HG02938 (cell line): ENCODE measurements around the gene PPP1CC.
A peak's percentile ranks its signal among the peaks of the same experiment; 100 is the strongest.

Source experiments
- ATAC-seq: cut with Tn5 transposase; IDR thresholded peaks from one replicate; pipeline ENCODE4 v1.9.1; 2021; ENCODE audit warnings: mild to moderate bottlenecking, moderate library complexity; ENCODE audit not compliant: unreplicated experiment

PPP1CC gene

DNA sequence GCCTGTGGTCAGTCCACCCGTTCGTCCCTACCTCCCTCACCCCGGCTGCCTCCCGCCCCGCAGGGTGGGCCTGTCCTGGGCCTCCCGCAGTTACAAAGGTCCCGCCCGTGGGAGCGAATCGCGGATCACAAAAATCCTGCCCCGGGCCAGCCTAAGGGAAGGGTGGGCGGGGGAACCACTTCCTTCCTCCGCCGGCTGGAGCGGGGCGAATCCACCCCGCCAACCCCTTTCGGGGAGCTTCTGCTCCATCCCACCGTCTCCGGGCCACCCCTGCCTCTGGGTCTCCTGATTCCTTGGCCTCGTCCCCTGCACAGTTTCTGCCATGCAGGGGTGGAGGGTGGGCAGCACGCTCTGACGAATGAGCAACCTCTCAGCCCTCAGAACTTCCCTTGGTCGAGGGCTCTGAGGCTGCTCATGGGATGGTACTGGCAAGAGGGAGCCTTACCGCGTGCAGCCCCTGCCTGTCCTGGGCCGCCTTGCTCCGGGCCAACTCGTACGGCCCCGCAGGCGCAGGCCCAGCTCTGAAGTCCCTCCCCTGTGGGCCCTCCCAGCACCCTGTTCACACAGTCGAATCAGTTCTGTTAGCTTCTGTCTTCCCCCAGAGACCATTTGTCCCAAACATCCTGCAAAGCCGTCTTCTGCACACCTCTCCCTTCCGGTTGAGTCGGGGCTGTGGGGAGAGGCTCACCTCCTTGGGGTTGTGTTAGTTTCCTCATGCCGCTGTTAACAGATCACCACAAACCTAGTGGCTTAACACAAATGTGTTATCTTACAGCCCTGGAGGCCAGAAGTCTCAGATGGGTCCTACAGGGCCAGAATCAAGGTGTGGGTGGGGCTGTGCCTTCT is 53.2 kb downstream of the PPP1CC start:
- ATAC-seq = peak; percentile 48

DNA sequence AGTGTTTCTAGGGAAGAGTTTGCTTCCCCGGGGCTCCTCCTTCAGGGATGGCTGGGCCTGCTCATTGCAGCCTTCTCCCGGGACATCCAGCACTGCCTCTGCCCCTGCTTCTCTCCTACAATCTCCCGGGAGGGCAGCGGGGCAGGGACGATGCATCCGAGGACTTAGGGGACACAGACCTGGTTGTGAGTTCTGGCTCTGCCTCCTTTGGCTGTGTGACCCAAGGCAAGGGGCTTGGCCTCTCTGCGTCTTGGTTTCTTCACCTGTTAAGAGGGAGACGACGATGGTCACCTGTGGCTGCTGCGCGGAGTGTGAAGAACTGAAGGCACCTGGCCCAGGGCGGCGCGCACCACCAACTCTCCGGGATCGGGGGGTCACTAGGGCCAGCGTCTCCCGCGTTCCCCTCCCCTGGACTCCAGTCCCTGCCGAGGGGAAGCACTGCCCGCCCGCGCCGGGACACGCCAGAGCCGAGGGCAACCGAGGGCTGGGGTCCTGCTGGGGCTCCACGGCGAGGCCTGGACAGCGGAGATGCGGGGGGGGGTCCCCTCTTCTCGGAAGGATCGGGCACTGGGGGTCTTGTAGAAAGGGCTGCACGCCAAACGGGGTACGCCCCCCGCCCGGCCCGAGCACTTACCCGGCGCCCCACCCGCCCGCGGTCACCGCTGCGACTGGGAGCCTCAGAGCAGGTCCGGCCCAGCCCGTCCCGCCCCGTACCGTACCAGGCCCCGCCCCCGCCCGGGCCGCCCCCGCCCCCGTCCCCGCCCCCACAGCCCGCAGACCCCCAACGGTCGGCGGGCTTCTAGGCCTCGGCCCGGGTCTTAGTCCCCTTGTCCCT is 54.0 kb downstream of the PPP1CC start, which contains the start of gene HVCN1:
TSS of gene HVCN1 (minus strand) at position 670 of the 835 bp plus-strand sequence. CDS start 5,870 bp downstream, outside the sequence.
- peak; percentile 16 for ATAC-seq

DNA sequence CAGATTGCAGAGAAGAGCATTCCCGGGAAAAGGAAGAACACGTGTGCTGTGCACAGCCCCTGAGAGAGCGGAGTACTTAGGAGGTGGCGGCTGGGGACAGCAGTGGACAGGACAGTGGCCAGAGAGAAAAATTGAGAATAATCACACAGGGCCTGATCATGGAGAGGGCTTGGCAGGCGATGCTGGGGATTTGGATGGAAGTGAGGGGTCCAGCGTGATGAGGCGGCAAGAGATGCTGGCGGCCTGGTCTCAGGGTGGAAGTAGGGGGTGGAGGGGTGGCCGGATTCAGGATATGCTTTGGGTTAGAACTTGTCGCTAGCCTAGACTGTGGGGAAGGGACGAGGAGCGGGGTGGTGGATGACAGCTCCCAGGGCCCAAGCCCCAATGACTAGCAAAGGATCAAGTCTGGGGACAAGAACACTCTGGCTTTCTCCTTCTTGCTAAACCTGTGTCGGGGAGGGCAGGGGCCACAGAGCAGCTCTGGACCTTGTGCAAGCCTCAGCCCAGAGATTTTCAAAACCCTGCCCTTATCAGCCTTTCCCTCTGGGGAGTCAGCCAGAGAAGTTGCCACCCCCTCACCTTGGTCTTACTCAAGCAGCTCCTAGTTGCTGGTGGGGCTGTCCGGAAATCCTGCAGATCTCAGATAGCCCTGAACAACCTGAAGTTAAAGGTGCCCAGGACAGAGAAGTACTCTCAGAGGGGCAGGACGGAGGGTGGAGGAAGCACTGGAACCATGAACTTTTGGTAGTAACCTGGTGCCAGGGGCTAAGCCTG is 55.1 kb downstream of the PPP1CC start:
- ATAC-seq = no peak

DNA sequence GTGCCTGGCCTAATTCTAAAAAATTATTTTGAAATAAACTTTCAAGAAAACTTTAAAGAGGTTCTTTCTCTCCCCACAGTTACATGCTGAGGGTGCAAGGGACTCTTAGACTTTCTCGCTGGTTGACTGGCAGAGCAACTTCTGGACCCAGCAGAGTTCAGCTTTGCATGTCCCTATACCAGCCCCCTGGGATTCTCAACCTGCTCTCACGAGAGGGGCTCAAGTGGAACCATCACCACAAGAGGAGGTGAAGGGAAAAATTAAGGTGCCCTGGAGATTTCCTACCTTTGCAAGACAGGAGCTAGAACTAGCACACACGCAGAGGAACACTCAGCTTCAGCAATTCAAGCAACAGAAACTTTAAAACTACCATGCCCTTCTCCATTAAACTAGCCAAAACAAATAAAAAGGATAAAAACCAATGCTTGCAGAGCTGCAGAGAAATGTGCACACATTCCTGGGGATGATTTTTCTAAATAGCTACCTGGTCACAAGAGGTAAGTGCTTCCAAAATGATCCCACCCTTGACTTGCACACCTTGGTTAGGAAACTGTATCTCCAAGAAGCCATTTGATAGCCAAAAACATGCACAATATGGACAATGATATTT is 56.3 kb downstream of the PPP1CC start:
- ATAC-seq = no peak

DNA sequence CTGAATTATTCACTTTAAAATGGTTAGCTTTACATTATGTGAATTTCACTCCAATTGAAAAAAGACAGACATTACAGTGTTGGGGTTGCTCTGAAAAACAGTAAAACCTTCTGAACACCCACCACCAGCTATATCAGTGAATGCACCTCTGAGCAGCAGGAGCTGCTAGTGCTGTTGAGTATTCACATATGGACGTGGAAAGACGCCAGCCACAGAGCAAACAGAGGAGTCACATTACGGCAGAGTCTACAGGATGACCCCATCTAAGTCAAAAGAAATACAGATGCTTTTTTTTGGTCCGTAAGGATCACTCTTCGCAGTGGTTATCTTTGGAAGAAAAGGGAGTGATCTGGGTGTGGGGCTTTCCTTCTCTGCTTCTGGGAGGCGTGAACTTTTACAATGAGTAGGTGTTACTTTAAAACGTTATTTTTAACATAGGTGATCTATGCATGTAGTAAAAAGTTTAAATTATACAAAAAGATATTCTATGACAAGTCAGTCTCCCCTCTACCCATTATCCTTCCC is 58.3 kb downstream of the PPP1CC start:
- ATAC-seq = no peak

DNA sequence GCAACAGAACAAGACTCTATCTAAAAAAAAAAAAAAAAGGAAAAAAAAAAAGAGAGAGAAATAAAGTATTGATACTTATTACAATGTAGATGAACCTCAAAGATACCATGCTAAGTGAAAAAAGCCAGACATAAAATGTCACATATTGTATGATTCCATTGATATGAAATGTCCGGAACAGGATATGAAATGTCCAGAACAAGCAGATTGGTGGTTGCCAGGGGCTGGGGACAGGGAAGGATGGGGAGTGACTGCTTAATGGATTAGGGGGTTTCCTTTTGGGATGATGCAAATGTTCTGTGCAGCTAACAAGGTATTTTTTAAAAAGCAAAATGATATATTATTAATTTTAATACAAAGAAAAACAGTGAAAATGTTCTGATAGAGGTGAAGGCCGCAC is 58.8 kb downstream of the PPP1CC start:
- no peak for ATAC-seq

DNA sequence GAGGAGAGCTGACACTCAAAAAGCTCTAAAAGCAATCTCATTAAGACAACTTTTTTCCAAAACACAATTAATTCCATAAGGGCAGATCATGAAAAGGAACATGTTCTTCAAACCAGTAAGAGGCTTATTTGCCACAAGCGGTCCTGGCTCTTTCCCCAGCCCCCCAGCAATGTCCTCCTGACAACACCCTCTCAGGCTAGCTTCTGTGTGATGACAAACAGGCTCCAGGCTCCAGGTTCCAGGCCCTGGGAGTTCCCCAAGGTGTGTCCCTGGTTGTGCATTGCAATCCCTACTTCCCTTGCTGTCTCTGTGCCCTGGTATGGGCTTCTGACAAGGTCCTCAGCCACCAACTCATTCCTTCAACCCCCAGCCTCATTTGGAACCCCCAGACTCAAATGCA is 62.7 kb downstream of the PPP1CC start:
- no peak for ATAC-seq

DNA sequence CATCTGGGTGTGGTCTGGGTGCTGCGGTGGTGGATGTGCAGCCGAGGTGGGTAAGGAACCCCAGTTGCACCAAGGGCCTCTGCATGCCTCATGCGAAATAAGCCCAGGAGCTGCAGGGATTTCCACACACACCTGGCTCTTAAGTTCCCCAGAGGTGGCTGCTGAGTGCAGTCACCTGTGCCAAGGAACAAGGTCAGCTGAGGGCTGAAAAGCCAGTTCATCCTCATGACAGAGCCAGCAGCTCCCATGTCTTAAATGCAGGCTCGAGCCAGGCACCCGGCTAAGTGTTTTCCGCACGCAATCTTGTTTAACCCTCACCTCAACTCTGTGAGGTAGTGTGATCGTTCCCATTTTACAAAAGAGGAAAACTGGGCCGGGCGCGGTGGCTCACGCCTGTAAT is 63.5 kb downstream of the PPP1CC start:
- no peak for ATAC-seq

DNA sequence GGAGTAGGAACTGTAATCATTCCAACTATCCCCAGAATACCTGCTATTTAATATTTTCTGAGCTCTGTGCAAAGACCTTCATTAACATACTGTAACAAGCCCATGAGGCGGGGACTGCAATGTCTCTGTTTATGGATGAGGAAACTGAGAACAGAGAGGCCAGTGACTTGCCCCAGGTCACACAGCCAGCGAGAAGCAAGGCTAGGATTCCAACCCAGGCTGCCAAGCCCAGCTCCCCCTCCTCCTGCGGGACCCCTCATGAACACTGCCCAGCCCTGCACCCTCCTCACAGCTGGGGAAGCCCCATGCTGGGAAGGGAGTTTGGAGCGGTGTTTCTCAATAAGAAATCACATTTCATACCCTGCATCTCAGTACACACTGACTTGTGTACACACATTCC is 64.7 kb downstream of the PPP1CC start:
- no peak for ATAC-seq

DNA sequence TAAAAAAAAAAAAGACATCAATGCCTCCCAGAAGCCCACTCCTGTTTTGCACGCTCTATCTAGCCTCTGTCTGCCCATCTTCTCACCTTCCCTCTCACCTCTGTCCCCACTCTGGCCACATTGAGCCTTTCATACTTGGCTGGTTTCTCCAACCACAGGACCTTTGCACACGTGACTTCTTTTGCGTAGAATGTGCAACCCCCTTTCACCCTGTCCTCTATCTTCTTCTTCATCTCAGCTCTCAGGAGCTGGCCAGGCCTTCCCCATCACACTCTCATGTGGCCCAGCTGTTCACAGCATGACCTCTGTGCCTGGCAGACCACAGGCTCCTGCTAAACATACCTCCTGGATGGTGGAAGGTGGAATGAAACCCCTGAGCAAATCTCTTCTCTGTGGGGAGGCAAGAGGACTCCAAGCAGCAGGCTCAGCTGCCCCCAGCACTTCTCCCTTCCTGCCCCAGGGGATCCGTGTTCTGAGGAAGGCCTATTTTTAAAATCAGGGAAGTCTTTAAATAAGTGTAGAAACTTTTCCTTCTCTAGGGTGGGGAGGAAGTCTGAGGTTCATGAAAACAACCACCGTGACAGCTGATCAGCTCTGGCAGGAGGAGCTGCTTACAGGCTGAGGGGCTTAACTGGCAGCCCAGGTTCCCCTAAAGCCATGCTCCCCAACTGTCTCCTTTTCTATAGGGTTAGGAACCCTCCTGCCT is 65.3 kb downstream of the PPP1CC start:
- ATAC-seq = peak; percentile 55

DNA sequence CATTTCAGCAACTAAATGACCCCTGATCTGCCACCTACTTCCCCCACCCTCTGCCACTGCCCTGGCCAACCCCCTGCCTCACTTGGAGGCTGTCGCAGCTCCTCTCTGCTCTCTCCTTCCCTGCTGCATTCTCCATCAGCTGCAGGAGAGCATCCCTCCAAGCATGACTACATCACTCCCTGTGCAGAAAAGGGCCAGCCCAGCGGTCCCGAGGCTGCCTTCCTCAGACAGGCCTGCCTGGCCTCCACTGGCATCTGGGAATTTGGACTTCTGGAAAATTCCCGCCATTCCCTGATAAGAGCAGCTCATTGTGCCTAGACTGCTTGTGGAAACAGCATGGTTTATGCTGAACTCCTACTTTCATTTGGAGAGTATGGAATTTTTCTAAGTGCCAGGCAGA is 66.5 kb downstream of the PPP1CC start:
- ATAC-seq = no peak

DNA sequence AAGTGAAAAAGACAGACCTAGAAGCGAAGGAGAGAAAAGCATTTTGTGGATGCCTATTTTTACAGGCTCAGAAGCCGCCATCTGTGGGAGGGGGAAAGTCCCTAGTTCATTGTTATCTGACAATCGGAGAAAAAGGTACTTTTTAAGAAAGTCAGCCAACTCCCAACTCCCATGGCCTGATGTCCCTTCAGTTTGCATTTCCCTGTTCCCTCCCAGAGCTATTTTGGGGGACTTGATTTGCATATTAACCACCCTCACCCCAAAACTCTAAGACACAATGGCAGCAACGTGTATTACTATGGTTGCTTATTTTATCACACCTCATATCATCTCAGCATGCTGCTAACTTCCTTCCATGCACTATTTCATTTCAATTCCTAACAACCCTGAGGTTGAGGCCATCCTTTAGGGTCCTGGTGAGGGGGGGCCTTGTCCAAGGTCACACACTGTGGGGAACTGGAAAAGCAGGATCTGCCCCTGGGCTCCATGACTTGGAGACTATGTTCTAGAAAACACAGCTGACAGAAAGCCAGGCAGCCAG is 72.5 kb downstream of the PPP1CC start:
- ATAC-seq = peak; percentile 62
